CD4-positive, alpha-beta T cell treated with Interleukin-15 for 1 hour (primary cell): ENCODE measurements around the gene SERPINE1.

ENCODE experiments used
- DNase-seq: peaks from one replicate; pipeline ENCODE4 v3.0.0-alpha.2; 2020

The SERPINE1 gene

DNA sequence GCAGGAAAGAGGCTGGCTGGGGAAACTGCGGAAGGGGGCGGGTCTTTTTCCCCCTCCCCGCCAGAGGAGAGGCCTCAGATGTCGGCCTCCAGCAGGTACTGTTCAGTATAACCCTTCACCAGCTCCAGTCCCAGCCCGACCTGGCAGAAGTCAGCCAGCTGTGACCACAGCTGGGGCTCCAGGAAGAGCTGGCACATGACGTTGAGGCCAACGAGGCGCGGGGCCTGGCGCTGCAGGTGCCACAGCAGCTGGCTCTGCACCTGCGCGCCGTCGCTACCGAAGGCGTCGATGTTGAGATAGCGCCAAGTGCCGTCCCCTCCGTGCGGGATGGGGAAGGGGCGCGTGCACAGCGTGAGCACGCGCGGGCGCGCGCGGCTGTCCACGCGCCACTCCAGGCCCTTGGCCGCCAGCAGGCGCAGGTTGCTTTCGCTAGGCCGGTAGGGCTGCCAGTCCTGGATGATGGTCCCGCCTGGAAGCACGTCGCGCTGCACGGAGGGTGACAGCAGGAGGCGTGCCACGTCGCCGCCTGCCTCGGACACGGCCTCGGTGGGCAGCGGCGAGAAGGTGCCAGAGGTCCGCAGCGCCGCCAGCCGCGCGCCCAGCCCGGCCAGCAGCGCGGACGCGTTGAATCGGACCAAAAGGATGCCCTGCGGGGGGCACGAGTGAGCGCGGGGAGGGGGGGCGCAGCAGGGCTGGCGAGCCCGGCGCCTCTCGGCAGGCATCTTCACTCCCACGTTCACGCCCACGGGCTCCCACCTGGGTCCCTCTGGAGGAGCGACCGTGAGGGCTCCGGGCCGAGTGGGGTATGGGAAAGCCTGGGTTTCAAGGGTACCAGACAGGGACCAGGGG is 45.3 kb downstream of the SERPINE1 start:
- DNase-seq = peak; percentile 47

DNA sequence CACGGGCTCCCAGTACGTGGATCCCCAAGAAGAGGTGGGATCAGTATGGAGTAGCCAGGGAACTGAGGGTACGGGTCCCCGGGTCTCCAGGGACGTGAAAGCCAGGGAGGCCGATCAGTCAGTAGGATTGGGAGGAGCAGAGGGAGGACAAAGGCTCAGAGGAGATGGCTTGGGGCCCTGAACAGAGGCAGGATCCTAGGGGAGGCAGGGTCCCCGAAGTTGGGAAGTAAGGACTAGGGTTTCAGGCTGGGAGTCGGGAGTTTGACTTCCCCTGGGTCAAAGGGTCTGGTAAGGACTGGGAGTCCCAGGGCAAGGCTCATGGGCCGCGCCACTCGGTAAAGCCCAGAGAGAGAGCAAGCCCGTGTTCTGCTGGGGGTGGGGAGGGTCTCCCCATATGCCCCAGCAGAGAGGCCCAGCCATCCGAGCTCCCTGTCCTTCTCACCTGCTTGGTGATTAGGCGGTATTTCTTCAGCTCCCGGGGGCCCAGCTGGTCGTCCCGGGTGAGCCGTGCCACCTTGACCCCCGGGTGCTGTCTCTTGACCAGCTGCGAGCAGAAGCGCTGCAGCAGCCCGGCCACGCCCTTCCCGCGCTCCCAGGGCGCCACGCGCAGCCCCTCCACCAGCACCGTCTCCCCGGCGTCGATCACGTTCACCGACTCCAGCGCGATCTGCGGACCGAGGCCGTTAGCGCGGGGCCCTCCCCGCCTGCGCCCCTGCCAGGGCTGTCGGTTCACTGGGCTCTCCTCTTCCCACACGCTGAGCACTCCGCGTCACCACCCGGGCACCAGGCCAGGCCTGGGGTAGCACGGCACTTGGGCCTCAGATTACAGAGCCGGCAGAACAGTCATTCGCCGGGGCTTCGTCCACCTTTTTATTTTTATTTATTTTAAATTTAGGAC is 46.2 kb downstream of the SERPINE1 start:
- DNase-seq = no peak

DNA sequence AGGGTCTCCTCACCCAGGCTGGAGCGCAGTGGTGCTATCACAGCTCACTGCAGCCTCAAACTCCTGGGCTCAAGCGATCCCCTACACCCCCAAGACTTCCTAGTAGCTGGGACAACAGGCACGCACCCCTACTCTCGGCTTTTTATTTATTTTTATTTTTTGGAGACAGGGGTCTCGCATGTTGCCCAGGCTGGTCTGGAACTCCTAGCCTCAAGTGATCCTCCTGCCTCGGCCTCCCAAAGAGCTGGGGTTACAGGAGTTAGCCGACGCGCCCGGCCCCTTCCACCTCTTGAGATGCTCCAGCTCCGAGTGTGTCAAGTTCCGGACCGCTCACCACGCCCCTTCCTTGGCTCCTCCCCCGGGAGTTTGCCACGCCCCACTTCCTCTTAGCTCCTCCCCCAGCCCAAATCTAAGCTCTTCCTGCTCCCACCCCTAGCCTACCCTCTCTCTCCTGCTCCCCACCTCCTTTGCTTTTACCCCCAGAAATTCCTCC is 46.9 kb downstream of the SERPINE1 start:
- peak; percentile 64 for DNase-seq

DNA sequence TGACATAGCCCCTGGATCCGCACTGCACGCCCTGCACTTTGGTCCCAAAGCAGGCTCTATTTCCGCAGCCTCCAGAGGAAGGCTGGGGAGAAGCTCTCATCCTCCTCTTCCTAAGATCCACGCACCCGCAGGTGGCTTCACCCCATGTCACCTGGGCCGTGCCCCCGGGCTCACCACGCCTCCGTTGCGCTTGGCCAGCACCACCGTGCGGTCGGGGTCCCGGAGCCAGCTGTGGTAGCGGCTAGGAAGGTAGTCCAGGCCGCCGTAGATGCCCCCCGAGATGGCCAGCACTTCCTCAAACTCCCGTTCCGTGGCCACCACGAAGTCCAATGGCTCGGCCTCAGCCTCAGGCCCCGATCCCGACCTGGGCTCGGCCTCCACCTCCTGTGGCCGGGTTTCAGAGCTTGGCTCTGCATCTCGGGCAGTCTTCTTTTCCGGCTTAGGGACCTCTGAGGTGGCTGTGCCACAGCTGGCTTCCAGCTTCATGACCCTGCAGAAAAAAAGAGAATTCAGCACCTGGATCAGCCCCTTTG is 47.5 kb downstream of the SERPINE1 start:
- no peak for DNase-seq

DNA sequence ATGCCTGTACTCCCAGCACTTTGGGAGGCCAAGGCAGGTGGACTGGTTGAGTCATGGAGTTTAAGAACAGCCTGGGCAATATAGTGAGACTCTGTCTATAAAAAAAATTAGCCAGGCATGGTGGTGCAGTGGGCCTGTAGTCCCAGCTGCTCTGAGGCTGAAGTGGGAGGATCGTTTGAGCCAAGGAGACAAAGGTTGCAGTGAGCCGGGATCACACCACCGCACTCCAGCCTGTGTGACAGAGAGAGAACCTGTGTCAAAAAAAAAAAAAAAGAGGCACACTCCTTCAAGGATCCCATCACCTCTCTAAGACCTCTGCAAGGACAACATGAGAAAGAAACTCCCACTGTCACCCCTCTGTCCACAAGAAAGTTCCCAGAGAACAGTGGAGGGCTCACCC is 48.8 kb downstream of the SERPINE1 start:
- DNase-seq = no peak

DNA sequence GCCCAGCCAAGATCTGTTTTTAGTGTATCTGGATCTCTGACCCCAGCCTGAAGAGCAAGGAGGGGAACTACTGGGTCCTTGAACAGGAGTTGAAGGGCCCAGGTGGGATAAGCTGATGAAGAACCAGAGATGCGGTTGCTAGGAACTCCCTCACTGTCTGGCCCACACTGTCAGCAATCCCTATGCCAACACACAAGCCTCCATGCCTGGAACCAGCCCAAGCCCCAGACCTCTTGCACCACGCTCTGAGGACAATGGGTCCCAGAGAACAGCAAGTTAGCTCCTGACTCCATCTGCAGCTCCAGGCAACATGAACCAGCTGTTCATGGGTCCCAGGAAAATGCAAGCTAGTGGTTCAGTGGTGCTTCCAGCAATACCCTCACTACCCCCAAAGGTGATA is 50.7 kb downstream of the SERPINE1 start:
- no peak for DNase-seq

DNA sequence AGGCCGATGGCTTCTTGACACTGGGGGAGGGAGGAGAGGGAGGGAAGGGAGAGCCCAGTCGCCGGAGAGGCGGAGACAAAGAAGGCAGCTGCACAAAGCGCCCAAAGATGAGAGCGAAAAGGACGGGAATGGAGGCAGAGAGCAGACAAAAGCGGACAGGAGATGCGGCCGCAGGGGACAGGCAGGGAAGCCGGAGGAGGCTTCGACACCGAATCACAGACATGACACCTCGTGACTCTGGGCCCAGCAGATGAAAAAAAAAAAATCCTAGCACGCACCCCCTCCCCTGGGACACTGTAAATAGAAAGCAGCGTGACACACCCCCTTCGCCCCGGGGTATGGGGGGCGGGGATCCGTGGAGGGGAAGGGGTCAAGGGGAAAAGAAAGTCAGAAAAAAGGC is 52.2 kb downstream of the SERPINE1 start:
- DNase-seq = no peak

DNA sequence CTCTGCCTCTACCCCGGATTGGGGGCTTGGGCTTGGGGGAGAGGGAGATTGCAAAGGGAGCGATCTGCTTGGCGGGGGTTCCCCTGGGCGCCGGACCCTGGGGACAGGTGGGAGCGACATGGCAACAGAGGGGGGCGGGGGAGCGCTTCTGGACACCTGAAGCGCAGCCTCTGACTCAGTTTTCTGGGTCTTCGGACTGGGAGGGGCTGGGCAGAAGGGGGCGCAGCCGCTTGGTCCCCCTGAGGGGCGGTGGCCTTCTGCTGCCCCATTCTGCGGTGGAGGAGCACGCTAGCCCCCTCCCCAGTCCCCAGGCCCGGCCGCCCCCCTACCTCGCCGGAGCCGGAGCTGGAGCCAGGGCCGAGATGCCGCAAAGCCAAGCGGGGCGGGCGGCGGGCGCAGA is 52.8 kb downstream of the SERPINE1 start:
- no peak for DNase-seq

DNA sequence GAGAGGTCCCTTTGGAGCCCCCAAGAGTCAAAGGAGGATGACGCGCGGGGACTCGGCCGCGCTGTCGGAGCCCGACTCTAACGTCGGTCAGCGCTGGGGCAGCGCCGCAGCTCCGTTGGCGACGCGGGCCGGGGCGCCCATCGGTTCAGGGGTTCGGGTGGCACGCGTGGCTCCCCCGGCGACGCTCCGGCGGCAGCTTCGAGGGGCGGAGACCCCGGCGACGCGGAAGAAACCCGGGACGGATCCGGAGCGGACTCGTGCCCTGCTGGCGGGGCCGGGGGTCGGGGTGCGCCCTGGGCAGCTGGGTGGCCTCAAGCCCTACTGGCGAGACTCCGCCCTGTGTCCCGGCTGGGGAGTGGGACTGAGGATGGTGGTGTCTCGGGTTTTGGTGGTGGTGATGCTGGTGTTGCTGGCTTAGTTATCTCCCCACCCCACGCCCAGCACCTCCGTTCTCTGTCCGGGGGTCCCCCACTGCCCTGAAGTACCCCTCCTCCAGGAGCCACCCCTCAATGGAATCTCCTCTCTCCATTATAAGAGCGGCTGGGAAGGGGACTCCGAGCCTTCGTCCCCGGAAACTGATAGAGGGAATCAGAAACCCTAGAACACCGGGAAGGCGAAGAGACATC is 53.3 kb downstream of the SERPINE1 start, which contains the start of gene NAT16:
TSS of gene NAT16 (minus strand) at position 164 of the 626 bp plus-strand sequence. CDS start 5,486 bp downstream, outside the sequence.
- no peak for DNase-seq

DNA sequence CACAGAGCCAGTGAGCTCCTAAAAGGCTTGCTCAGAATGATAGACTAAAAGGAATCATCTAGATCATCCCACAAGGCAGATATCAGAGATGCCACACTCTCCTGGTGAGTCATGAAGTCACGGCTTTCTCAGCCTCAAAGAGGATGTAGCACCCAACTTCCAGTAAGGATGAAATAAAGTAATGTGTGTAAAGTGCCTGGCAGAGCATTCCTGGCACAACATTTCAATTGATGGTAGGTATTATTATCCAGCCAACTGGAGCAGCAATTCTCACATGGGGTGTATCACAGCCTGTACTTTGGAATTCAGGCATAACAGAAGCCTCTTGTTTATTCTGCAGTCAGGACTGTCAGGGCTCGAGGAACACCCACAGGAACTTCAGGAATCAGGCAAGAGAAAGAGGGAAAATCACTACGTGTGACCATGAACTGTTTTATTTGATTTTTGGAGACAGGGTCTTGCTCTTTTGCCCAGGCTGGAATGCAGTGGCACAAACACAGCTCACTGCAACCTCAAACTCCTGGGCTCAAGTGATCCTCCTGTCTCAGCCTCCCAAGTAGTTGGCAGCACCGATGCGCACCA is 58.4 kb downstream of the SERPINE1 start:
- no peak for DNase-seq

DNA sequence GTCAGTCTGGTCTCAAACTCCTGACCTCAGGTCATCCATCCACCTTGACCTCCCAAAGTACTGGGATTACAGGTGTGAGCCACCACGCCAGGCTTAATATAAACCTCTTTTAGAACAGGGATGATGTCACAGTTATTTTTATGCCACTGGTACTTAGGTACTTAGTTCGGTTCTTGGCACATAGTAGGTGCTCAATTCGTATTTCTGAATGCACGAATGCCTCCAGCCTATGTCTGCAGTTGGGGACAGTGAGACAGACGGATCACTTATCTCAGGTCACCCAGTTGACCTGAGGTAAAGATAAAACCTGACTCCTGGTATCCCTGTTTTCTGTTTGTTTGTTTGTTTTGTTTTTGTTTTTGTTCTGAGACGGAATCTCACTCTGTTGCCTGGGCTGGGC is 59.3 kb downstream of the SERPINE1 start:
- no peak for DNase-seq

DNA sequence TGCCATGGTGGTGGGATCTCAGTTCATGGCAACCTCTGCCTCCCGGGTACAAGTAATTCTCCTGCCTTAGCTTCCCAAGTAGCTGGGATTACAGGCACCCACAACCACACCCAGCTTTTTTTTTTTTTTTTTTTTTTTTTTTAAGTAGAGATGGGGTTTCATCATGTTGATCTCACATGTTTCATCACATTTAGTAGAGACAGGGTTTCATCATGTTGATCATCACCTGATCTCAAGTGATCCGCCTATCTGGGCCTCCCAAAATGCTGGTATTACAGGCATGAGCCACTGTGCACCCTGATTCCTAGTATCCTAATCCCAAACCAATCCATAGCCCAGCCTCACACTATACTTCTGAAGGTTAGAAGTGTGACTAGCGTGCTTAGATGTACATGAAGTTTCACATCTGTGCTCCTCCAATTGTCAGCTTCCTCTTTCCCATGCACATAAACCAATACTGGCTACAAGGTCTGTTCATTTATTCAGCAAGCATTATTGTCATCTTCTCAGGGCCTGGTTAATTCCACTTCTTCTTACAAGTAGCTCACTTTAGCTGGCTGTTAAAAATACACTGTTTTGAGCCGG is 60.0 kb downstream of the SERPINE1 start:
- DNase-seq = no peak
